SK-N-MC (cell line): ENCODE results near the gene ADAT1.
A peak's percentile ranks its signal among the peaks of the same experiment; 100 is the strongest.

Experiments
- DNase-seq: peaks from one replicate; pipeline ENCODE4 v3.0.0-alpha.2; 2011; ENCODE audit warnings: low read depth, low spot score
- H3K27ac ChIP-seq: fragments of 200-600 bp; sonication (generic); 2 replicates; pipeline ENCODE4 v1.5.1; 2016; ENCODE audit warnings: mixed run types
- H3K36me3 ChIP-seq: fragments of 200-600 bp; sonication (generic); 2 replicates; pipeline ENCODE4 v1.6.1; 2017; ENCODE audit warnings: antibody characterized with exemption, low read length, mixed read lengths; ENCODE audit not compliant: insufficient read depth
- H3K4me3 ChIP-seq: fragments of 200-600 bp; sonication (generic); 2 replicates; pipeline ENCODE4 v1.5.1; 2016
- H3K9ac ChIP-seq: fragments of 200-600 bp; sonication (generic); 2 replicates; pipeline ENCODE4 v1.8.0; 2017; ENCODE audit warnings: mixed run types, mixed read lengths; ENCODE audit not compliant: insufficient read length
- H3K9me3 ChIP-seq: fragments of 200-600 bp; sonication (generic); 2 replicates; pipeline ENCODE4 v1.6.1; 2017; ENCODE audit warnings: low read depth, mild to moderate bottlenecking, antibody characterized with exemption, low read length, moderate library complexity, mixed read lengths
- EZH2 ChIP-seq: fragments of 200-600 bp; sonication (generic); IDR thresholded peaks from one replicate; pipeline ENCODE4 v1.6.1; 2017; ENCODE audit warnings: antibody characterized with exemption
- FOXP2 ChIP-seq: optimal IDR thresholded peaks from 2 replicates; pipeline ENCODE3; 2011; ENCODE audit warnings: mild to moderate bottlenecking, moderate library complexity; ENCODE audit not compliant: insufficient read depth; ENCODE audit errors: extremely low read length, control extremely low read depth
- POLR2AphosphoS5 ChIP-seq: IDR thresholded peaks from 2 replicates; pipeline ENCODE4 v1.6.1; 2012; ENCODE audit warnings: mild to moderate bottlenecking, low read depth, low read length, borderline replicate concordance

ADAT1 gene

GRCh38 chr16:75558846-75559401, 64.2 kb downstream of the ADAT1 start:
- DNase-seq = no peak
- Histone ChIP-seq H3K27ac (no peak overlapping the region), H3K9me3 (no peaks in the 10 kb centered on the region), H3K36me3 (no peaks in the 10 kb centered on the region), H3K4me3 (no peak overlapping the region), H3K9ac (no peak overlapping the region)
- TF ChIP-seq POLR2AphosphoS5 (no peak), EZH2 (no peak), FOXP2 (no peak)

- no peak for DNase-seq
- no peaks in the 10 kb centered on the region for H3K9me3 ChIP-seq
- no peak for TF ChIP-seq POLR2AphosphoS5
- TF ChIP-seq FOXP2 = no peak
- TF ChIP-seq EZH2 = no peak
- no peak overlapping the region for H3K27ac ChIP-seq
- no peak overlapping the region for H3K9ac ChIP-seq
- no peaks in the 10 kb centered on the region for H3K36me3 ChIP-seq
- H3K4me3 ChIP-seq = peak overlapping the region; percentile 74; the same call in 1 of the 2 replicates
Measured at GRCh38 chr16:75556431-75556950, 66.6 kb downstream of the ADAT1 start.

GRCh38 chr16:75555707-75556430, 67.2 kb downstream of the ADAT1 start, which contains the start of gene TMEM231:
TMEM231 (minus strand) TSS chr16:75556252; CDS start chr16:75556209, 43 bp downstream.
- peak within 1 kb of the TSS; percentile 74 for H3K4me3 ChIP-seq
- no peaks in the 10 kb centered on the region for H3K36me3 ChIP-seq
- no peak within 1 kb of the TSS for H3K27ac ChIP-seq
- no peak within 1 kb of the TSS for H3K9ac ChIP-seq
- DNase-seq = no peak
- TF ChIP-seq EZH2 = no peak
- no peak; the same call in 1 of the 2 replicates for TF ChIP-seq POLR2AphosphoS5
- TF ChIP-seq FOXP2 = no peak
- H3K9me3 ChIP-seq = no peaks in the 10 kb centered on the region

- no peak for DNase-seq
- H3K27ac ChIP-seq = no peak overlapping the region
Measured at GRCh38 chr16:75555213-75555706, 67.8 kb downstream of the ADAT1 start.

GRCh38 chr16:75552951-75553350, 70.1 kb downstream of the ADAT1 start:
- H3K27ac ChIP-seq = no peak overlapping the region
- H3K9me3 ChIP-seq = no peaks in the 10 kb centered on the region
- TF ChIP-seq POLR2AphosphoS5 (no peak), FOXP2 (no peak), EZH2 (no peak)
- no peak overlapping the region for H3K9ac ChIP-seq
- no peaks in the 10 kb centered on the region for H3K36me3 ChIP-seq
- no peak for DNase-seq
- no peak overlapping the region for H3K4me3 ChIP-seq

More at GRCh38 chr16:75555213-75555706, 67.8 kb downstream of the ADAT1 start:
- Histone ChIP-seq H3K9ac (no peak overlapping the region), H3K9me3 (no peaks in the 10 kb centered on the region), H3K36me3 (no peaks in the 10 kb centered on the region), H3K4me3 (peak overlapping the region; percentile 74)
- TF ChIP-seq EZH2 (no peak), FOXP2 (no peak), POLR2AphosphoS5 (no peak)

GRCh38 chr16:75550211-75550662, 72.8 kb downstream of the ADAT1 start:
- Histone ChIP-seq H3K9ac (no peak overlapping the region), H3K9me3 (no peaks in the 10 kb centered on the region), H3K27ac (no peak overlapping the region), H3K36me3 (no peaks in the 10 kb centered on the region), H3K4me3 (no peak overlapping the region)
- no peak for DNase-seq
- TF ChIP-seq POLR2AphosphoS5 (no peak), EZH2 (no peak), FOXP2 (no peak)
